ENCODE measurements around the gene TMEM39A. TPM values are rescaled to one million over a fixed set of nuclear protein-coding genes. Genes with fewer than 3 reads are reported as not detected.

Gene TMEM39A
- total RNA-seq, 1 experiment from 2014 or later = 40.2 TPM

- Histone ChIP-seq H2AFZ (ENCODE audit: low read depth, low read length, poor library complexity, severe bottlenecking) (no peak overlapping the region), H4K20me1 (ENCODE audit: insufficient read depth) (no peaks in the 10 kb centered on the region), H3K4me1 (ENCODE audit: control insufficient read depth in 1 of 2, insufficient read depth in 2 of 2, low read length in 2 of 2) (no peaks in the 10 kb centered on the region), H3K36me3 (ENCODE audit: control insufficient read depth in 1 of 2, insufficient read depth in 2 of 2, low read length in 2 of 2) (peaks cover 6 to 9% of the 10 kb centered on the region in 2 experiments; a peak in 2 of 4 replicates), H3K9me3 (ENCODE audit: control insufficient read depth in 1 of 2, insufficient read depth in 1 of 2, low read depth in 1 of 2, low read length in 2 of 2) (no peaks in the 10 kb centered on the region), H3K79me2 (ENCODE audit: insufficient read depth, low read length) (no peaks in the 10 kb centered on the region), H3K4me2 (ENCODE audit: low read length) (no peak overlapping the region), H3K4me3 (replicated peaks in 1 of 2; ENCODE audit: low read depth in 1 of 2, low read length in 2 of 2) (no peak overlapping the region), H3K9ac (ENCODE audit: low read length) (no peak overlapping the region), H3K27me3 (ENCODE audit: insufficient read depth, low read length) (no peaks in the 10 kb centered on the region), H3K9me2 (ENCODE audit: insufficient read depth) (no peaks in the 10 kb centered on the region), H3K27ac (ENCODE audit: low read depth, low read length) (no peak overlapping the region)
- DNase-seq (ENCODE audit: low read depth, low spot score) (no peak), ATAC-seq (peak; percentile 63)
- intact Hi-C loops (cut with micrococcal nuclease) = no loop called here
- no TSS peak for BruUV-seq (replicated peaks)
- ChIA-PET CTCF (interaction anchor here (1.4 kb wide), 1 partner anchor 21 kb away, joined by 3 read pairs; no protein-coding TSS in a partner anchor), RAD21 (ENCODE audit: low non-redundant PET in 1 of 2, low total read pairs in 2 of 2, uncharacterized antibody in 2 of 2, unreplicated experiment in 2 of 2) (no interaction called here), POLR2A (interaction anchor here (1.5 kb wide), 1 partner anchor 9 kb away, joined by 4 read pairs; the partner anchor contains the start of gene TIMMDC1)
- TF ChIP-seq CTCF (IDR thresholded peaks at IDR 0.05 in 2 of 3, conservative IDR thresholded peaks at IDR 0.05 in 1 of 3; ENCODE audit: borderline replicate concordance in 1 of 3, insufficient read depth in 1 of 3, low read depth in 2 of 3, low read length in 2 of 3) (0 out of 6 replicates have a peak, but pooled peaks of 2 of the 3 experiments have one; percentile 23 to 26), EZH2phosphoT487 (IDR thresholded peaks at IDR 0.05; ENCODE audit: borderline replicate concordance) (no peak)
Observed at GRCh38 chr3:119490153-119490552, 26.7 kb upstream of the TMEM39A start.

- DNase-seq (ENCODE audit: low read depth, low spot score) = no peak
- no peaks in the 10 kb centered on the region for H3K27me3 ChIP-seq (ENCODE audit: insufficient read depth, low read length)
- RAD21 ChIA-PET (ENCODE audit: low non-redundant PET in 1 of 2, low total read pairs in 2 of 2, uncharacterized antibody in 2 of 2, unreplicated experiment in 2 of 2) = no interaction called here
- TF ChIP-seq EZH2 (IDR thresholded peaks at IDR 0.05) (no peak), ZNF274 (IDR thresholded peaks at IDR 0.05; ENCODE audit: low read depth, low read length) (no peak), ZBTB33 (IDR thresholded peaks at IDR 0.05; ENCODE audit: extremely low read depth, insufficient replicate concordance, low read length) (no peak), SP1 (IDR thresholded peaks at IDR 0.05; ENCODE audit: low read depth) (no peak), POLR2AphosphoS5 (IDR thresholded peaks at IDR 0.05; ENCODE audit: low read depth, low read length) (no peak)
- no peaks in the 10 kb centered on the region for H3K79me2 ChIP-seq (ENCODE audit: insufficient read depth, low read length)
- H3K9me3 ChIP-seq (ENCODE audit: control insufficient read depth in 1 of 2, insufficient read depth in 1 of 2, low read depth in 1 of 2, low read length in 2 of 2) = no peaks in the 10 kb centered on the region
- ATAC-seq = no peak
- no peak overlapping the region for H3K4me2 ChIP-seq (ENCODE audit: low read length)
- peaks cover 6 to 9% of the 10 kb centered on the region in 2 experiments; a peak in 2 of 4 replicates for H3K36me3 ChIP-seq (ENCODE audit: control insufficient read depth in 1 of 2, insufficient read depth in 2 of 2, low read length in 2 of 2)
- H3K4me3 ChIP-seq (replicated peaks in 1 of 2; ENCODE audit: low read depth in 1 of 2, low read length in 2 of 2) = no peak overlapping the region
- intact Hi-C loops (cut with micrococcal nuclease) = no loop called here
- CTCF ChIA-PET = no interaction called here
- no peaks in the 10 kb centered on the region for H3K4me1 ChIP-seq (ENCODE audit: control insufficient read depth in 1 of 2, insufficient read depth in 2 of 2, low read length in 2 of 2)
- H2AFZ ChIP-seq (ENCODE audit: low read depth, low read length, poor library complexity, severe bottlenecking) = no peak overlapping the region
- no peak overlapping the region for H3K27ac ChIP-seq (ENCODE audit: low read depth, low read length)
- H3K9ac ChIP-seq (ENCODE audit: low read length) = no peak overlapping the region
- no peaks in the 10 kb centered on the region for H3K9me2 ChIP-seq (ENCODE audit: insufficient read depth)
- POLR2A ChIA-PET = no interaction called here
- BruUV-seq (replicated peaks) = no TSS peak
- no peaks in the 10 kb centered on the region for H4K20me1 ChIP-seq (ENCODE audit: insufficient read depth)
Observed at GRCh38 chr3:119485563-119485962, 22.1 kb upstream of the TMEM39A start.
